Smooth muscle cell of the pulmonary artery (primary cell): Measurements from ENCODE around the gene HAPLN3. TPM values are rescaled to one million over a fixed set of nuclear protein-coding genes. Genes with fewer than 3 reads are reported as not detected.

Source experiments
- total RNA-seq: library from RNA; depleted of rRNA; stranded (reverse); fragments of >200 nt; gene quantifications from 2 replicates; pipeline ENCODE4 v1.2.3, GENCODE V29; 2014

The HAPLN3 gene, protein sequence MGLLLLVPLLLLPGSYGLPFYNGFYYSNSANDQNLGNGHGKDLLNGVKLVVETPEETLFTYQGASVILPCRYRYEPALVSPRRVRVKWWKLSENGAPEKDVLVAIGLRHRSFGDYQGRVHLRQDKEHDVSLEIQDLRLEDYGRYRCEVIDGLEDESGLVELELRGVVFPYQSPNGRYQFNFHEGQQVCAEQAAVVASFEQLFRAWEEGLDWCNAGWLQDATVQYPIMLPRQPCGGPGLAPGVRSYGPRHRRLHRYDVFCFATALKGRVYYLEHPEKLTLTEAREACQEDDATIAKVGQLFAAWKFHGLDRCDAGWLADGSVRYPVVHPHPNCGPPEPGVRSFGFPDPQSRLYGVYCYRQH
- total RNA-seq = 19.2 and 26.2 TPM in 2 replicates

DNA sequence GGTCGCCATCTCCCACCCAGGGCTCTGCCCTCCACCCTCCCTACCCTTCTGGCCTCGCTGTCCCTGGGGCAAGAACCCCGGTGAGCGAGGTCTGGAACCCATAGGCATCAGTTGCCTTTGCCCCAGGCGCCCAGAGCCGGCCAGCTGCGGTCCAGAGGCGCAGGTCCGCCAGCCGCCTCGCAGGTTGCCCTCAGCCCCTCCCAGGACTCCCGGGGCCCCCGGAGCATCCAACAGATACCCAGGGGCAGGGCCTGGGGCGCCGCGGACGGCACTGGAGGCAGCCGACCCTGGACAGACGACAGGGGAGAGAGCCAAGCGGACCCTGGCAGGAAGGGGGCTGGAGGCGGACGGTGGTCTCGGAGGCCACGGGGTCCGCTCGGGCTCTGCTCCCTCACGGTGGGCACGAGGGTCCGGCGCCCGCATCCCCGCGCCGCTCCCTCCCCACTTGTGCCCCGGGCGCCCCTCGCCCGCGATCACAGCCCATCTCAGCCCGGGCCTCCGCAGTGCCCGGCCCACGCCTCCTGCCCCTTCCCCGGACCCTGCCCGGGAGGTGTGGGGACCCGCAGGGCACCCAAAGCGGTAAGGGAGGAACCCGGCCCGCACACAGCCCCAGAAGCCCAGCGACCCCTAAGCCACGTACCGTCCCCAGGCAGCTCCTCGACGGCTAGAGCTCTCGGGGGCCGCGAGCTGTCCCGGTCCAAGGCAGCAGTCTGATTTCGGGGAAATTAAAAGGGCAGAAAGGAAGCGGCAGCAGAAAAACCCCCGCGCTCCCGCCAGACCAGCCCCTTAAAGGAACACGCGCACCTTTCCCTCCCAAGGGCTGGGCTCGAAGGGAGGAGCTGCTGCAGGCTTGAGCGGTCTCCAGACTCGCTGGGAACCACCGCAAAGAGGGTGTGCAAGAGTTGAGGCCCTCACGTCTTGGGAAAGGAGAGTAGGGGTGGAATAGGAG is at the start of gene HAPLN3:
Gene HAPLN3, minus strand, starts transcription at position 726 of the 949 bp plus-strand sequence. CDS start 8,246 bp downstream, outside the sequence.

GRCh38 chr15:88913017-88913849 is 17.9 kb upstream of the HAPLN3 start, which contains the start of gene MFGE8:
Gene MFGE8, minus strand, starts transcription at chr15:88913379. Its CDS starts 60 bp downstream, at chr15:88913319.

Other genes starting within 250 kb of the HAPLN3 start
- 65.6 and 209 TPM in 2 replicates for gene ACAN, start 92.1 kb downstream of the HAPLN3 start, total RNA-seq
- 241 and 292 TPM in 2 replicates for gene MFGE8, start 17.8 kb upstream of the HAPLN3 start, total RNA-seq
- gene ABHD2, start 192.9 kb upstream of the HAPLN3 start, total RNA-seq = 72.3 and 83.0 TPM in 2 replicates